Smooth muscle cell (in vitro differentiated cells): ENCODE data around the gene TLR6. TPM values are rescaled to one million over a fixed set of nuclear protein-coding genes. Genes with fewer than 3 reads are reported as not detected.

ENCODE experiments used
- DNase-seq: peaks from one replicate; lab custom pipeline; 2025; ENCODE audit not compliant: unreplicated experiment; lab: John Stamatoyannopoulos, UW
- H2AFZ ChIP-seq: fragments of 200-600 bp; sonication (generic); 2 replicates; pipeline ENCODE4 v1.6.0; 2016; ENCODE audit warnings: antibody characterized with exemption, low read depth, mild to moderate bottlenecking
- H3F3A ChIP-seq: fragments of 200-600 bp; sonication (generic); 2 replicates; pipeline ENCODE4 v1.6.0; 2017; ENCODE audit warnings: antibody characterized with exemption, low read depth
- H3K27ac ChIP-seq: fragments of 200-600 bp; sonication (generic); 2 replicates; pipeline ENCODE4 v1.5.1; 2016; ENCODE audit warnings: low read depth, mild to moderate bottlenecking
- H3K27me3 ChIP-seq: fragments of 200-600 bp; sonication (generic); 2 replicates; pipeline ENCODE4 v1.6.1; 2016; ENCODE audit warnings: low read depth, mild to moderate bottlenecking
- H3K36me3 ChIP-seq: fragments of 200-600 bp; sonication (generic); 2 replicates; pipeline ENCODE4 v1.5.1; 2016; ENCODE audit warnings: low read depth
- H3K4me1 ChIP-seq: fragments of 200-600 bp; sonication (generic); 2 replicates; pipeline ENCODE4 v1.5.1; 2016; ENCODE audit warnings: low read depth
- H3K4me2 ChIP-seq: fragments of 200-600 bp; sonication (generic); 2 replicates; pipeline ENCODE4 v1.6.0; 2016; ENCODE audit warnings: mild to moderate bottlenecking
- H3K4me3 ChIP-seq: fragments of 200-600 bp; sonication (generic); 2 replicates; pipeline ENCODE4 v1.5.1; 2016; ENCODE audit warnings: mild to moderate bottlenecking
- H3K79me2 ChIP-seq: fragments of 200-600 bp; sonication (generic); 2 replicates; pipeline ENCODE4 v1.6.0; 2016; ENCODE audit warnings: low read depth, mild to moderate bottlenecking
- H3K9ac ChIP-seq: fragments of 200-600 bp; sonication (generic); 2 replicates; pipeline ENCODE4 v1.6.0; 2016; ENCODE audit warnings: low read depth
- H3K9me3 ChIP-seq: fragments of 200-600 bp; sonication (generic); replicated peaks from 2 replicates; pipeline ENCODE4 v1.5.1; 2016; ENCODE audit warnings: low read depth
- H4K20me1 ChIP-seq: fragments of 200-600 bp; sonication (generic); 2 replicates; pipeline ENCODE4 v1.6.0; 2016; ENCODE audit warnings: low read depth
- CTCF ChIP-seq: fragments of 200-600 bp; sonication (generic); IDR thresholded peaks from 2 replicates; pipeline ENCODE4 v1.5.1; 2017; ENCODE audit warnings: borderline replicate concordance, mild to moderate bottlenecking, antibody characterized with exemption; ENCODE audit not compliant: insufficient read depth, poor library complexity, severe bottlenecking
- WGBS: methylation state at CpG from one replicate; pipeline ENCODE4 v1.1.7; 2016; ENCODE audit warnings: low lambda C conversion rate; 5-methylcytosine and 5-hydroxymethylcytosine counted together
- polyA plus RNA-seq: library from polyadenylated mRNA; unstranded; fragments of >200 nt; fragmentation: Nextera tagmentation; extraction: Ambion mirVana; gene quantifications from 2 replicates; pipeline ENCODE4 v1.2.1, GENCODE V29; 2016
- total RNA-seq: library from RNA; depleted of rRNA; stranded (reverse); fragments of >200 nt; gene quantifications from 2 replicates; pipeline ENCODE4 v1.2.3, GENCODE V29; 2014

Gene TLR6
- total and polyA plus RNA-seq, 2 experiments from 2014 or later, result 0.17 to 4.4 TPM

- H3K4me1 ChIP-seq, result no peaks in the 10 kb centered on the region
- H3K36me3 ChIP-seq, result peaks cover 38% of the 10 kb centered on the region
- H3K4me3 ChIP-seq, result no peak overlapping the region
- H3K9me3 ChIP-seq, result no peaks in the 10 kb centered on the region
- no peak overlapping the region for H3K4me2 ChIP-seq
- no peak overlapping the region for H3K9ac ChIP-seq
- no peaks in the 10 kb centered on the region for H3K27me3 ChIP-seq
- H4K20me1 ChIP-seq, result peaks cover 71% of the 10 kb centered on the region
- TF ChIP-seq CTCF, result no peak
- peaks cover 16% of the 10 kb centered on the region for H3K79me2 ChIP-seq
- H3F3A ChIP-seq, result peaks cover 6% of the 10 kb centered on the region
- no peak for DNase-seq
- WGBS, result 88% methylated on average over 10 of the region's 10 CpGs
- no peak overlapping the region for H3K27ac ChIP-seq
- no peak overlapping the region for H2AFZ ChIP-seq
Observed at GRCh38 chr4:38904090-38904666, 47.6 kb upstream of the TLR6 start.

DNA sequence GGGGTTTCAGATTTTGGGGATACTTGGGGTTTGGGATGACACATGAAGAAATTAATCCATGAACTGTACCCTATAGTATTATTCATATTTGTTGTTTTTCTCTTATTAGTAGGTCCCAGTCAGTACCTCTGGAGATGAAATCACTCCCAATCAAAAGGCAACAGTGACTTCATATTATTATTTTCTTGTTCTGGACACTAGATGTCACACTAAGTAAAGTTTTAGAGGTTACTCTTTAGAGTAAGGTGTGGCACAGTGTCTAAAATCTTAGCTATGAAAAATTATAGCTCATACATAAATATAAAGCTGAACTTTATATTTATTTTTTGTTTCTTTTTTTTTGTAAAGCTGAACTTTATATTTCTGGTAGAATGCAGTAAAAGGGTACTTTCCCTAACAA, 46.1 kb upstream of the TLR6 start:
- peaks cover 22% of the 10 kb centered on the region for H3K79me2 ChIP-seq
- H3K36me3 ChIP-seq, result peaks cover 31% of the 10 kb centered on the region
- no peak overlapping the region for H3K27ac ChIP-seq
- no peaks in the 10 kb centered on the region for H3K27me3 ChIP-seq
- H2AFZ ChIP-seq, result no peak overlapping the region
- H3K9me3 ChIP-seq, result no peaks in the 10 kb centered on the region
- H3K9ac ChIP-seq, result no peak overlapping the region
- H3F3A ChIP-seq, result peaks cover 11% of the 10 kb centered on the region
- DNase-seq, result no peak
- H4K20me1 ChIP-seq, result peaks cover 70% of the 10 kb centered on the region
- peak; percentile 11 for TF ChIP-seq CTCF
- no peak overlapping the region for H3K4me3 ChIP-seq
- no peaks in the 10 kb centered on the region for H3K4me1 ChIP-seq
- no peak overlapping the region for H3K4me2 ChIP-seq

DNA sequence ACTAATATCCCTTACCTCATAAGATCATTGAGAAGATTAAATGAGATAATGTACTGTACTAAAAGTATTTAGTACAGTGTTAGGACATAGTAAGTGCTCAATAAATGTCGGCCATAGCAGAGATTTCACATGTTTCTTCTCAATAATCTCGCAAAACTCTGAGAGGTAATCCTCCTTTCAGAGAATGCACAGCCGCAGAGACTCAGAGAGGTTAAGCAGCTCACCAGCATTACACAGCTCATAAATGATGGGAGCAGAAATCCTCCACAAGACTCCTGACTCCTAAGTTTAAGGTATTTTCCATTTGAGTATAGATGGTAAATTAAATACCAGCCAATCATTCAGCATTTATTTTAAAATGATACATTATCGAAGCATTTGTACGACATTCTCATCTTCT, 45.6 kb upstream of the TLR6 start:
- no peak for DNase-seq
- Histone ChIP-seq H3K9me3 (no peaks in the 10 kb centered on the region), H3K4me2 (no peak overlapping the region), H3K27ac (no peak overlapping the region), H4K20me1 (peaks cover 74% of the 10 kb centered on the region), H2AFZ (no peak overlapping the region), H3K36me3 (peaks cover 34% of the 10 kb centered on the region), H3K79me2 (peaks cover 20% of the 10 kb centered on the region), H3F3A (peaks cover 11% of the 10 kb centered on the region), H3K4me3 (no peak overlapping the region), H3K4me1 (no peaks in the 10 kb centered on the region), H3K9ac (no peak overlapping the region), H3K27me3 (no peaks in the 10 kb centered on the region)
- TF ChIP-seq CTCF, result no peak
- WGBS, result 91% methylated on average over 5 of the region's 5 CpGs

DNA sequence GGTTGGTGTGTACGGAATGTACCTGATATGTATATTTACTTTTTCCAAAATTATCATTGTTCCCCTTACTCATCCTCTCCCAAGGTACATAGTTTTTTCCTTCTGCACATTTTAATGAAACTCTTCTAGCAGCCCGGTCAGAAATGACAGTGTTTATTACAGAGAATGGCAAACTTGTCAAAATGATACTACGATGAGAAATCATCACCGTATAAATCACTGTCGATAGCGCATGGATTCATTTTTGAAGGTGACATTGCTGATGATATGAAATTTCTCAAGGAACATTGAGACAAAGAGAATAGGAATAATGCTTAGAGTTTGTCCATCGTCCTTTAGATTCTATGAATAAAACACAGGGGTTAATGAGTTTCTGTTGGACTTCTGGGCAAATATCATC, 41.6 kb upstream of the TLR6 start:
- no peaks in the 10 kb centered on the region for H3K4me1 ChIP-seq
- H4K20me1 ChIP-seq, result peaks cover 85% of the 10 kb centered on the region
- no peak overlapping the region for H3K4me3 ChIP-seq
- no peak overlapping the region for H2AFZ ChIP-seq
- no peaks in the 10 kb centered on the region for H3K9me3 ChIP-seq
- H3K27ac ChIP-seq, result peak overlapping the region; percentile 59
- H3K9ac ChIP-seq, result no peak overlapping the region
- H3K4me2 ChIP-seq, result no peak overlapping the region
- 83% methylated on average over 7 of the region's 7 CpGs for WGBS
- peaks cover 30% of the 10 kb centered on the region for H3K79me2 ChIP-seq
- peaks cover 23% of the 10 kb centered on the region for H3K36me3 ChIP-seq
- DNase-seq, result no peak
- no peaks in the 10 kb centered on the region for H3K27me3 ChIP-seq
- TF ChIP-seq CTCF, result no peak
- H3F3A ChIP-seq, result peaks cover 11% of the 10 kb centered on the region
